T47D (cell line): ENCODE measurements around the gene CAPZA2.

Experiments
- DNase-seq, 2 experiments: peaks; one replicate each; pipeline versions ENCODE4 v3.0.0 to v3.0.0-alpha.2; 2011 to 2012; ENCODE audit warnings: low read depth in 1 of 2, low spot score in 1 of 2
- JUND ChIP-seq: IDR thresholded peaks from 2 replicates; pipeline ENCODE4 v1.6.1; 2012; ENCODE audit warnings: low read depth
- in situ Hi-C: cut with HindIII; loops from 2 replicates; pipeline ENCODE4 v1.10.0; 2016; ENCODE audit warnings: low sequenced_read_pairs, low pct_unique_long_range_greater_than_20kb

CAPZA2 gene

DNA sequence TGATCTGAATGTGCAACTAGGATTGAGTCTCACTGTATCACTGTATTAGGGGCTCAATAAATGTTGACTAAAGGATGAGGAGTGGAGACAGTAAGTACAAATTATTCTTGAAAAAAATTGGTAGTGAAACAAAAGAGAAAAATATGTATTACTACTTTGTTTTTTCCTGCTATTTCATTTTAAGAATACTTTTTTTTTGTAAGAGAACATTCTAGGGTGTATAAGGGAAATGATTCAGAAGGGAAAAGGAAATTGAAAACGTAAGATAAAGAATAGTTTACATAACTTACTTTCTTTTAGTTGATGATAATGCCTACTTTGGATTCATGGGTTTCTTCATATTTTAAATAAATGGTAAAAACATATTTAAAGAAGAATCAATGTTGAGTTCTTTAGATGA lies 9.6 kb downstream of the CAPZA2 start:
- no peak for DNase-seq
- in situ Hi-C loops, result no loop called here
- no peak for TF ChIP-seq JUND

DNA sequence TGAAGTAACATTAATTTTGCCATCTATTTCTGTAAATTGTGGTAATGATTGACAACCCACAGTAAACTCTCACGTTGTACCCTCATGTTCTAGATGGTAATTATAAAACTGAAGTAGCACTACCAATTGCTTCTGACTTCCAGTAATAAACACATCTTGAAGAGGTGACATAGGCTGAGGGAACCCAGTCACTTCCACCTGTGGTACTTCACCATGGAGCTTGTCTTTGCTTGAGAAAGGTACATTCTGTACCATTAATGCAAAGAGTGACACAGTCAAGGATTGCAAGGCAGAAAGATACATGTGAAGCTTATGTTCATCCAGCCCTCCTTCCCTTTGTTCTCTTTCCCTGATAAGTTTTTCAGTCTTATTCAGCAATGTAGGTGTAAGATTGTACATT lies 11.2 kb downstream of the CAPZA2 start:
- TF ChIP-seq JUND, result no peak
- no peak for DNase-seq
- in situ Hi-C loops, result no loop called here

DNA sequence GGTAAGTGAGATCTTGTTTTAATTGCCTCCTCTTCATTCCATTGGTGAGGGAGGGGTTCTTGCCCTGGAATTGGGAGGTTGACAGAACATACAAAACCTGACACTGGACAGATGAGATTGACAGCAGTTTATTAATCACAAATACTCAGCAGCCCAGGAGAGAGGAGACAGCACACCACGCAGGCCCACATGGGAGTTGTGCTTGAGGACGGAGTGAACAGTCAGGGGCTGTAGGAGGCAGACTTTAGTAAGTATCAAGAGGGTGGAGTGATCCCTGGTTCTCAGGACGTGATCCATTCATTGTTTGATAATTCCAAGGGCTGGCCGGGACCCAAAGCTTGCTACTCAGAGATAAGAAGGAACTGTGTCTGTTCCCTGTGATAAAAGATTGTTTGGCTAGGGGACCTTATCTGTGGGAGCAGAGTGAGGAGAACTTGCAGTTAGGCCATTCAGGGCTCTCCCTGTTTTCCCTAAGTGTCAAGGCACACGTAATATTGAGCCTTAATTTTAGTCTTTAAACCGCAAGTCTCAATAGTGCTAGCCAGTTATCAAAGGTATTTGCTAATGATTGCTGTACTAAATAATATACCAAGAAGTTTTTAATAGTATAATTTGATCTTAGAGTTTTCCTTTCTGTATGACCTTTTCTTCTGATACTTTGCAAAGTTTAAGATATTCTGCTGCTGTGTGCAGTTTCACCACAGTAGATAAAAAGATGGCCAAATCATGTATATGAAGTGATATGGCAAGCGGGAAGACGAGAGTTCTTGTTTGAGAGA lies 14.5 kb downstream of the CAPZA2 start:
- no peak for TF ChIP-seq JUND
- in situ Hi-C loops, result no loop called here
- DNase-seq, result no peak

DNA sequence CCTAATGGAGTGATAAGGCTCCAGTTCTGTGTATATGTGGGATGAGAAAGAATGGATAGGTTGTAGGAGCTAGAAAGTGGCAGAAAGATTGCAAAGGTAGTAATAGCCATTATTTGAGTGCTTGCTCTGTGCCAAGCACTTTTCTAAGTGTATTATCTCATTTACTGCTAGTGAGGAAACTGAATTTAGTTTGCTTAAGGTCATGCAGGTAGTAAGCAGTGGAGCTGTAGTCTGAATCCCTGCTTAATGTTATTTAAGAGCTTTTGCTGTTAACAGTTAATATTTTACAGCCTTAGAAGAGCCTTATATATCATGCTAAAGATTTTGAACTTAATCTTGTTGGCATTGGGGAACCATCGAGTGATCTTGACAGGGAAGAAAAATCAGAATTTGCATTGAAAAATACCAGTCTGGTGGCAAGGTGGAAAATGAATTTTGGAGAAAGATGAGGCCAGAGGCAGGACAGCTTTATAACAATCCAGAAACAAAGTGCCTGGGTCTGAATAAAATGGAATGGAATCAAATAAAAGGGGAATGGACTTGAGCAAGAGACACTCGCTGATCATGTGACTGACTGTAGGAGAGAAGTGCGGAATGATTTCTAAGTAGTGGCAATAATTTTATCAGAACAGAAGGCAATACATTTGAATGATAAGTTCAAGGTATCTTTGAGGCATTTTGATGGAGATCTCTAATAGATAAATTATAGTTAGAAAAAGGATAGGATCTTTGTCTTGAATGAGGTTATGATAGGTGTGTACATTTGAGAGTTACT lies 15.2 kb downstream of the CAPZA2 start:
- no peak for TF ChIP-seq JUND
- no peak for DNase-seq
- in situ Hi-C loops, result no loop called here

DNA sequence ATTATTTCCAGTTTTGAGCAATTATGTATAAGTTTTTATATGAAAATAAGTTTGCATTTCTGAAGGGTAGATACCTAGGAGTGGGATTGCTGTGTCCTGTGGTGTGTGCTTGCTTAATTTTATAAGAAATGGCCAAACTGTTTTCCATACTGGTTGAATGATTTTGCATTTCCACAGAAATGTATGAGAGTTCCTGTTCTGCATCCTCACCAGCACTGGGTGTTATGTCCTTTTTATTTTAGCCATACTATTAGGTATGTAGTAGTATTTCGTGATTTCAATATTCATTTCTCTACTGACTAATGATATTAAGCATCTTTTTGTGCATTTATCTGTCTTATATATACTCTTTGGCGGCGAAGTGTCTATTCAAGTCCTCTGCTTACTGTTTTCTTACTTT lies 22.3 kb downstream of the CAPZA2 start:
- TF ChIP-seq JUND, result no peak
- no peak for DNase-seq

DNA sequence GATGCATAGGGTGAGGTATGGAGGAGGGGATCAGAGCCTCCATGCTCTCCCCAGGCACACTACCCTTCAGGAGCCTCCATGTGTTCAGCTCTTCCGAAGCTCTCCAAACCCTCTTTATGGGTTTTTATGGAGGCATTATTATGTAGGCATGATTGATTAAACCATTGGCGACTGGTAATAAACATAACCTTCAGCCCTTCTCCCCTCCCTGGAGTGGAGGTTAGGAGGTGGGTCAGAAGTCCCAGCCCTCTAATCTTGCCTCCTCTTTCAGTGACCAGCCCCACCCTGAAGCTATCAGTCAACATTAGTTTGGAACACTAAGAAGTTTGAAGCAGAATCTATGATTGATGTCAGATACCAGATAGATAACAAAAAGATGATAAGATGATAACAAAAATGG lies 23.3 kb downstream of the CAPZA2 start:
- no peak for DNase-seq
- TF ChIP-seq JUND, result no peak
- in situ Hi-C loops, result no loop called here

More for the DNA sequence above, 22.3 kb downstream of the CAPZA2 start:
- in situ Hi-C loops, result no loop called here

DNA sequence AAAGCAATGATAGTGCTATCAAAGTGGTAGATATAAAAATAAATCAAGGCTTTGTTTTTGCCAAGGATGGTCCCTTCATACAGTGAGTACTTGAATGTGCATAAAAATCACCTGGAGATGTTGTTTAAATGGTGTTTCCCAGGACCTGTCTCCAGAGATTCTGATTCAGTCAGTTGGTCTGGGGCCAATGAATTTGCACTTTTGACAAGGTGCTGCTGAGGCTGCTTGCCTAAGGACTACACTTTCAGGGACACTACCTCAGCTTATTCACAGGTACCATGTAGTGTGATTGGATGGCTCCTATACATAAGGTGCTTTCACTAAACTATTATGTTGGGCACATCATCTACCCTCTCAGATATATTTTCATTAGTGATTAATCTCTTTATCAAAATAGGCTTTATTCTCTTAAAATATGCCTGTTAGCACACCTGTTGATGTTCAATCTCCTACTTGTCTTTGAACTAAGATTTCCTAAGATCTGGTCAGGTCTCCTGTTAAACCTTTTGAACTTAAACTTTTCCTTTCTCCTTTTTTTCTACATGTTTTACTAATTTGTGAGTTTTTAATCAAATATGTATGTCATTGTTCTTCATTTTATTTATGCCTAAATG lies 24.3 kb downstream of the CAPZA2 start:
- TF ChIP-seq JUND, result no peak
- in situ Hi-C loops, result no loop called here
- DNase-seq, result no peak

DNA sequence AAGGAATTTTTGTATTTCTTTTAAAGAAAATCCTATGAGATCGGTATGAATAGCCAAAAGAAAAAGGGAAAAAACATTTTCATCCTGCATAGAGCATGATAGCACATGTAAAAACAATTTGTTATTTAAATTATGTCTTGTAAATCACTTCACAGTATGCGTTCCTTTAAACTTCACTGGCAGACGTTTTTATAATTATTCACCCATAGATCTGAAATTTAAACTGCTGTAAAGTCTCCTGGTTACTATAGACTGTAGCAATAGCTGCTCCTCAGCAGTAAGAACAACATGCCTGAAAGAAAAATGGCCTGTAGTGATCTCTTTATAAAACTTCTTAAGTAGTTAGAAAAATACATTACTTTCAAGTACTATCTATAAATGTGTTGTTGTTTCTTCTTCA lies 26.5 kb downstream of the CAPZA2 start:
- no peak for TF ChIP-seq JUND
- in situ Hi-C loops, result no loop called here
- DNase-seq, result no peak

DNA sequence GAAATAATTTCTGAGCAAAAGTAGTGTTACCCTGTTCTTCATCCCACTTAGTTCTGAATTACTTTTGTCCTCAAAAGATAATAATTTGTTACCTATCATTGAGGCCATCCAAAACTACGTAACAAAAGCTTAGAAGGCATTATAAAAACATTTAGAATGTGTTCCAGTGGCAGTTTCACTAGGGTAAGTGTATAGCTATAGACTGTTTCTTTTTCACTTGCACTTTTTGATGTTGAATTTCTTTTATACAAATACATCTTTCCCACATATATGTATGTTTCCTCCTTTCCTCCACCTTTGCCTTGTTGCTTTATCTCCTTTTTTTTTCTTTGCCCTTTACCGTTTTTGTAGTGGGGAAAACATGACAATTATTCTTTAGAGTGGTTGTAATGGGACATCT lies 33.5 kb downstream of the CAPZA2 start:
- DNase-seq, result no peak
- TF ChIP-seq JUND, result no peak
- in situ Hi-C loops, result no loop called here

DNA sequence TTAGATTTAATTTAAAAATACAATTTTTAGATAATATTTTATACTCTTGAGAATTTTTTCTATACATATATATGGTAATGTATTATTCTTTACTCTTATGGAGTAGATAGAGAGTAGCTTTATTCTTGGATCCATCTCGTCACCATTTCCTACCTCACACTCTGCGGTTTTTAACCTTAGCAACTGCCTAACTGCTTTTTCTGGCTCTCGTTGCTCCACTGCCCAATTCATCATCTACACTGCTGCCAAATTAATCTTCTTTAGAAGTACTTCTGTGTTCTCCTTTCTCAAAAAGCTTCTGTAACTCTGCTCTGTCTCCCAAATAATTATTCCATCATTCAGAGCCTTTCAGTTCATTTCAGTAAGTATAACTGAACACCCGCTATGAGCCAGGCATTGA lies 35.3 kb downstream of the CAPZA2 start:
- in situ Hi-C loops, result no loop called here
- no peak for TF ChIP-seq JUND

DNA sequence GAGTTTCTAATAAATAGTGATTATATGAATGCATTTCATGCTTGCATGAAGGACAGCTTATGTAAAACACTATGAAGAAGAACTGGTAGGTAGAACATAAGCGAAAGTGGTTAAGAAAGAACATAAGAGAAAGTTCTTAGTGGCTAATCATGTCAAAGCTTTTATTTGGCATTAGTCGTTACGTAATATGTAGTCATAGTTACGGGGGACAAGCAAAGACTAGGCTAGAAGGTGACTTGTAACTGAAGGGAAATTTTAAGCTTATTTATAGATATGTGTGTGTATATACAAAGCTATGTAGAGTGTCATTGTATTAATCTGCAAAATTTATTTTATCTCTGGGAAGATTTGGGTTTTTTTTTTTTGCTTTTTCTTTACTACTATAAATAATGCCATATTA lies 36.9 kb downstream of the CAPZA2 start:
- DNase-seq, result no peak

More for the DNA sequence above, 35.3 kb downstream of the CAPZA2 start:
- DNase-seq, result no peak

DNA sequence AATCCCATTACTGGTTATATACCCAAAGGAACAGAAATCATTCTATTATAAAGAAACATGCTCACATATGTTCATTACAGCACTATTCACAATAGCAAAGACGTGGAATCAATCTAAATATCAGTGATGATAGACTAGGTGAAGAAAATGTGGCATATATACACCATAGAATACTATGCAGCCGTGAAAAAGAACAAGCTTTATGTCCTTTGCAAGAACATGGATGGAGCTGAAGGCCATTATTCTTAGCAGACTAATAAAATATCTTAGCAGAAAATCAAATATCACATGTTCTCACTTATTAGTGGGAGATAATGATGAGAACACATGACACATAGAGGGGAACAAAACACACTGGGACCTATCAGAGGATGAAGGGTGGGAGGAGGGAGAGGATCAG lies 38.8 kb downstream of the CAPZA2 start:
- no peak for TF ChIP-seq JUND
- DNase-seq, result no peak
- in situ Hi-C loops, result no loop called here

More for the DNA sequence above, 36.9 kb downstream of the CAPZA2 start:
- in situ Hi-C loops, result no loop called here
- no peak for TF ChIP-seq JUND

DNA sequence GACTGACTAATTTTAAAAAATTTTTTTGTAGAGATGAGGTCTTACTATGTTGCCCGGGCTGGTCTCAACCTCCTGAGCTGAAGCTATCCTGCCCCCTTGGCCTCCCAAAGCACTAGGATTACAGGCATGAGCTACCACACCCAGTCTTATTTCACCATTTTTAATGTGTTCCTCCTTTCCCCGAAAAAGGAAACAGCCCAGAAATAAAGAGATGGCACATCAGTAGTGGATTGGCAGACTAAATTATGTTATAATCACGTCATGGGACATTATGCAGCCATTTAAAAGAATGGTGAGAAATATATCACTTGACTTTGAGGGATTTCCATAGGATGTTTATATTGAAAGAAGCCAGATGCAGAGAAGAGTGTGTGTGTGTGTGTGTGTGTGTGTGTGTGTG lies 40.5 kb downstream of the CAPZA2 start:
- in situ Hi-C loops, result no loop called here
- no peak for TF ChIP-seq JUND
- no peak for DNase-seq
